ENCODE data around the gene DLGAP1.

The DLGAP1 gene

GRCh38 chr18:3848316-3848715, 606.8 kb downstream of the DLGAP1 start:
- no peak for DNase-seq

- DNase-seq, result no peak
These were observed 609.9 kb downstream of the DLGAP1 start for GRCh38 chr18:3845161-3845560.

GRCh38 chr18:3842844-3843243, 612.3 kb downstream of the DLGAP1 start:
- peak; percentile 43 for DNase-seq

GRCh38 chr18:3840766-3841165, 614.3 kb downstream of the DLGAP1 start:
- DNase-seq, result no peak

GRCh38 chr18:3839581-3839981, 615.5 kb downstream of the DLGAP1 start:
- DNase-seq, result peak; percentile 35

GRCh38 chr18:3836483-3837335, 618.4 kb downstream of the DLGAP1 start:
- no peak for DNase-seq

- DNase-seq, result no peak
These were observed 623.0 kb downstream of the DLGAP1 start for GRCh38 chr18:3832025-3832638.

- DNase-seq, result no peak
These were observed 624.5 kb downstream of the DLGAP1 start for GRCh38 chr18:3830604-3831003.

- DNase-seq, result no peak
These were observed 627.8 kb downstream of the DLGAP1 start for GRCh38 chr18:3827236-3827845.

GRCh38 chr18:3826021-3826420, 629.1 kb downstream of the DLGAP1 start:
- no peak for DNase-seq

GRCh38 chr18:3824101-3824500, 631.0 kb downstream of the DLGAP1 start:
- DNase-seq, result peak; percentile 11

GRCh38 chr18:3823073-3823472, 632.0 kb downstream of the DLGAP1 start:
- no peak for DNase-seq

- no peak for DNase-seq
These were observed 633.6 kb downstream of the DLGAP1 start for GRCh38 chr18:3821524-3821923.

- peak; percentile 47 for DNase-seq
These were observed 635.1 kb downstream of the DLGAP1 start for GRCh38 chr18:3819961-3820360.

GRCh38 chr18:3816610-3817363, 638.3 kb downstream of the DLGAP1 start:
- no peak for DNase-seq

- no peak for DNase-seq
These were observed 639.1 kb downstream of the DLGAP1 start for GRCh38 chr18:3815991-3816390.

GRCh38 chr18:3814816-3815215, 640.3 kb downstream of the DLGAP1 start:
- DNase-seq, result no peak

- no peak for DNase-seq
These were observed 644.8 kb downstream of the DLGAP1 start for GRCh38 chr18:3810296-3810695.

GRCh38 chr18:3808985-3809780, 645.9 kb downstream of the DLGAP1 start:
- no peak for DNase-seq

GRCh38 chr18:3806656-3807055, 648.5 kb downstream of the DLGAP1 start:
- peak; percentile 94 for DNase-seq

- no peak for DNase-seq
These were observed 650.8 kb downstream of the DLGAP1 start for GRCh38 chr18:3804336-3804735.

GRCh38 chr18:3803350-3803749, 651.8 kb downstream of the DLGAP1 start:
- no peak for DNase-seq

All from NCI-H82 (cell line).